ENCODE results near the gene FMNL2.

GRCh38 chr2:152539424-152539823 lies 204.4 kb downstream of the FMNL2 start:
- TF ChIP-seq CTCF (IDR thresholded peaks at IDR 0.05), result no peak
- TF ChIP-seq POLR2A (IDR thresholded peaks at IDR 0.05; ENCODE audit: low read depth), result no peak
- no peak for TF ChIP-seq POLR2AphosphoS5 (IDR thresholded peaks at IDR 0.05)

All from esophagus muscularis mucosa (tissue), 3 donors.